Neuron (in vitro differentiated cells): ENCODE data around the gene ARFIP2.
"Not testable (repeated sequence)": the region's sequence is repeated elsewhere in the genome, so short reads cannot be mapped to it uniquely, and the experiment has no call there.

ENCODE experiments used
- H2AFZ ChIP-seq: one replicate; pipeline ENCODE4 v1.6.1; 2013; ENCODE audit warnings: low read depth, mild to moderate bottlenecking, inconsistent platforms, low read length, moderate library complexity
- H3K27me3 ChIP-seq: one replicate; pipeline ENCODE4 v1.6.1; 2013; ENCODE audit warnings: low read length; ENCODE audit not compliant: insufficient read depth
- H3K36me3 ChIP-seq: one replicate; pipeline ENCODE4 v1.6.1; 2013; ENCODE audit warnings: low read length; ENCODE audit not compliant: insufficient read depth
- H3K4me1 ChIP-seq: one replicate; pipeline ENCODE4 v1.6.1; 2013; ENCODE audit warnings: low read length; ENCODE audit not compliant: insufficient read depth
- H3K4me3 ChIP-seq: 2 replicates; pipeline ENCODE4 v1.5.1; 2013; ENCODE audit warnings: mild to moderate bottlenecking, low read length, moderate library complexity
- H3K9me3 ChIP-seq: one replicate; pipeline ENCODE4 v1.6.1; 2013; ENCODE audit warnings: low read length

Gene ARFIP2

DNA sequence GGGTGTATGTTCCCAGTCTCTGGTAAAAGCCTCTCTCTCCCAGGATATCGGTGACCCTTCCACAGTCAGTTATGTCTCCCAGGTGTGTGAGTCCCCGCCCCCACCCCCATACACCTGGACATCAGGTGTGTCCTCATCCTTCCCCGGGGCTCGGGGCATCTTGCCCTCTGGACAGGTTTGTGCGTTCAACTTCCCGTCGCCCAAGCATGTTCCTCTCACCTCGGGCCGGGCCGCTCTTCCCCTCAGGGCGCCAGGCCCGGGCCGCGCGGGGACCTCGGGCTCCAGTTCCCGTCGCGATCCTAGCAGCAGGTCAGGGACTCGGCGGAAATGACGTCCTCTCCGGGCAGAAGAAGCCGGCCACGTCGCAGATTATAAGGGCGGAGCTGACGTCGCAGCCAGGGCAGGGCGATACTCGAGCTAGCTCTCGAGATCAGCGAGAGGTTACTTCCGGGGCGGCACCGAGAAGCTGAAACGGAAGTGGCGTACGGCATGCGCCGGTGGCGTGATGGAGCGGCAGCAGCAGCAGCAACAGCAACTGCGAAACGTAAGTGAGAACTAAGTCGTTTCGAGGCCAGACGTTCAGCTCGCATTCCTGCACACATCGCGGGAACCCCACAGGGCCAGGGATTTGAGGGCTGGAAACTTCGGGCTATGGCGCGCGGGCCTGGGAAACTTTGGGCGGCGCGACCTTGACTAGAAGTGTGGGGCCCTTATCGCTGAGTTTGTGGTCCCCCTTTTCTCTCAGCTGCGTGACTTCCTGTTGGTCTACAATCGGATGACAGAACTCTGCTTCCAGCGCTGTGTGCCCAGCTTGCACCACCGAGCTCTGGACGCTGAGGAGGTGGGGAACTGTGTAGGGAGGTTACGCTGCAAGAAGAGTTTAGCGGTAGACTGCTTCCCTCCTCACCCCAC, at the start of gene ARFIP2, which contains the start of gene TIMM10B:
Gene ARFIP2 (minus strand): TSS at position 320 of the 912 bp plus-strand sequence. CDS start 910 bp downstream, outside the sequence.
Gene TIMM10B (plus strand): TSS at position 490 of the 912 bp plus-strand sequence. CDS start 16 bp downstream, at position 506.
- peaks cover 59% of the 10 kb centered on the region for H3K36me3 ChIP-seq
- no peaks in the 10 kb centered on the region for H3K27me3 ChIP-seq
- peak within 1 kb of the TSS; percentile 4 for H2AFZ ChIP-seq
- peak within 1 kb of the TSS; percentile 89 for H3K4me3 ChIP-seq
- peaks cover 15% of the 10 kb centered on the region for H3K4me1 ChIP-seq
- H3K9me3 ChIP-seq = no peaks in the 10 kb centered on the region

DNA sequence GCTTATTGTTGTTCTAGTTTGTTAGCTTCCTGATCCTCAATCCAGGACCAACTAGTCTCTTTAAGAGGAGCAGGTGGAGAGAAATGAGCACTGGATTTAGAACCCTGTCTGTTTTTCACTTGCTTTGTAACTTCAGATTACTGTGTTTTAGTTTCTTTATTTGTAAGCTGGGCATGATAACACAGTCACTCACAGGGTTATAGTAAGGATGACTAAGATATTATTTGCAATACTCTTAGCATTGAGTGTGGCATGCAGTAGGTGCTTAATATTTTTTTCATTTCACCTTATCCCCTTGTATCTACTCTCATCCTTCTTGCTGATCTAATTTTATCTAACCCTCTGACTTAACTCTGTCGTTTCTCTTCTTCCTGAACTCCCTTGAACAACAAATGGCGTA, 49.7 kb upstream of the ARFIP2 start:
- H2AFZ ChIP-seq = no peak overlapping the region
- H3K4me3 ChIP-seq = no peak overlapping the region
- H3K9me3 ChIP-seq = no peaks in the 10 kb centered on the region
- no peaks in the 10 kb centered on the region for H3K27me3 ChIP-seq
- H3K4me1 ChIP-seq = no peaks in the 10 kb centered on the region
- H3K36me3 ChIP-seq = peaks cover 11% of the 10 kb centered on the region

- no peaks in the 10 kb centered on the region for H3K4me1 ChIP-seq
- no peaks in the 10 kb centered on the region for H3K27me3 ChIP-seq
- peaks cover 11% of the 10 kb centered on the region for H3K36me3 ChIP-seq
- H3K9me3 ChIP-seq = no peaks in the 10 kb centered on the region
- H2AFZ ChIP-seq = no peak overlapping the region
- no peak overlapping the region for H3K4me3 ChIP-seq
Measured at GRCh38 chr11:6529266-6529665, 48.1 kb upstream of the ARFIP2 start.

DNA sequence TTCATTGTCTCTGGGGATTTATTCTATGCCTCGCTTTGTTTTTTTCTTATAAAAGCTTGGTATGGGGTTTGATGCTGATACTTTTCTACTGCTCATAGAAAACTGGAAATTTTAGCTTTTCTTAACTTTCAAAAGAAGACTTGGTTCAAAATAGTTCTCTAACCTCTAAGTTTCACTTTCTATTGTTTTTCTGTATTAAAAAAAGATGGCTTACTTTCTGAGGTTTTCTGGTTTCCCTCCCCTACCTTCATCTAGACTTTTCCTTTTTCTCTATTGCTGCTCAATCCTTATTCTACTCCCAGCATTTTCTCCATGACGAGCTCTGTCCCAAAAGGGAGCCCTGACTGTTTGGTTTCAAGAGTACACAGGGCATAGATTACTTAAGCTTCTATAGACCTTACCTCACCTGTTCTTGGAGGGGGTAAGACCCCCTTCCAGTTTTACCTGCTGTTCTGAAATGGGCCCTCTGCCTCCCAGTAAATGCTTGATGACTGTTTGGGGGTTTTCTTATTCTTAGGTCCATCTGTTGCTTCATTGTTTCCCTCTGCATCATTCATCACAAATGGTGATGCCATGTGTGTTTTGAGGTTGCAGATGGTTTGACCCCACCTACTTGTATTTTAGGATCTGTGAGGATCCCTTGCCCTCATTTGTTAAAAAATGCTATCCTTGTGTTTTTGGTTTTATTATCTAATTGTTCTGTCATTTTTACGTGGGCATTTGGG, 45.4 kb upstream of the ARFIP2 start:
- Histone ChIP-seq H2AFZ (no peak overlapping the region), H3K27me3 (no peaks in the 10 kb centered on the region), H3K36me3 (peaks cover 4% of the 10 kb centered on the region), H3K4me3 (no peak overlapping the region), H3K4me1 (no peaks in the 10 kb centered on the region), H3K9me3 (no peaks in the 10 kb centered on the region)

GRCh38 chr11:6523253-6523652, 42.1 kb upstream of the ARFIP2 start:
- H3K27me3 ChIP-seq = no peaks in the 10 kb centered on the region

GRCh38 chr11:6521946-6522345, 40.8 kb upstream of the ARFIP2 start:
- H3K27me3 ChIP-seq, H3K9me3 ChIP-seq, H2AFZ ChIP-seq, H3K4me1 ChIP-seq, H3K4me3 ChIP-seq: not testable (repeated sequence)
- H3K36me3 ChIP-seq = peaks cover 19% of the 10 kb centered on the region

More at GRCh38 chr11:6523253-6523652, 42.1 kb upstream of the ARFIP2 start:
- H3K36me3 ChIP-seq = peaks cover 18% of the 10 kb centered on the region
- H3K9me3 ChIP-seq = peaks cover 2% of the 10 kb centered on the region
- H3K4me1 ChIP-seq = no peaks in the 10 kb centered on the region
- no peak overlapping the region for H2AFZ ChIP-seq
- no peak overlapping the region for H3K4me3 ChIP-seq

- peaks cover 21% of the 10 kb centered on the region for H3K36me3 ChIP-seq
- H3K27me3 ChIP-seq = no peaks in the 10 kb centered on the region
- peaks cover 2% of the 10 kb centered on the region for H3K9me3 ChIP-seq
- H3K4me3 ChIP-seq = no peak overlapping the region
- H3K4me1 ChIP-seq = no peaks in the 10 kb centered on the region
- no peak overlapping the region for H2AFZ ChIP-seq
Measured at GRCh38 chr11:6520265-6520664, 39.1 kb upstream of the ARFIP2 start.

GRCh38 chr11:6516865-6517264, 35.7 kb upstream of the ARFIP2 start:
- peaks cover 6% of the 10 kb centered on the region for H3K9me3 ChIP-seq
- peaks cover 26% of the 10 kb centered on the region for H3K36me3 ChIP-seq

GRCh38 chr11:6505577-6506240, 24.6 kb upstream of the ARFIP2 start:
- Histone ChIP-seq H3K27me3 (no peaks in the 10 kb centered on the region), H3K9me3 (no peaks in the 10 kb centered on the region), H3K36me3 (peaks cover 19% of the 10 kb centered on the region), H2AFZ (no peak overlapping the region), H3K4me3 (no peak overlapping the region), H3K4me1 (no peaks in the 10 kb centered on the region)

More at GRCh38 chr11:6516865-6517264, 35.7 kb upstream of the ARFIP2 start:
- Histone ChIP-seq H3K27me3 (no peaks in the 10 kb centered on the region), H3K4me1 (no peaks in the 10 kb centered on the region), H3K4me3 (no peak overlapping the region), H2AFZ (no peak overlapping the region)

- Histone ChIP-seq H3K4me1 (no peaks in the 10 kb centered on the region), H3K27me3 (no peaks in the 10 kb centered on the region), H3K36me3 (peaks cover 14% of the 10 kb centered on the region), H3K4me3 (no peak overlapping the region), H3K9me3 (no peaks in the 10 kb centered on the region), H2AFZ (no peak overlapping the region)
Measured at GRCh38 chr11:6504166-6504565, 23.0 kb upstream of the ARFIP2 start.

DNA sequence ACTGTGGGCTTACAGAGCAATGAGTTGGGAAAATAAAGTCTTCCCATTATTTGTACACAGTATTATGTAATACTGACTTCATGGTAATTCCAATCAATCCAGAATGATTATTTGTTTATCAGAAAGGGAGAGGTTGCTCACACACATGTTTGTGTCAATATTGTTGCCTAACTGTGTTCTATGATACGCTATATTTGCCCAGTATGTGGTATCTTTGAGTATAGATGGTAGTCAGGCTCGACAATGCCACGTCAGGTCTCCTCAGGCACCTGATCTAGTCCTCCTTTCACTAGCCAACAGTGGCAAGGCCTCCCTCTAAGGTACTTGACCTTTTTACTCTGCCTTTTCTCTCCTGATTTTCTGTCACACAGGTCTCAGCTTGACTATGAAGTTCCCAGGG, 21.3 kb upstream of the ARFIP2 start:
- Histone ChIP-seq H3K9me3 (no peaks in the 10 kb centered on the region), H3K4me1 (no peaks in the 10 kb centered on the region), H3K4me3 (no peak overlapping the region), H3K27me3 (no peaks in the 10 kb centered on the region), H2AFZ (no peak overlapping the region), H3K36me3 (peaks cover 24% of the 10 kb centered on the region)

DNA sequence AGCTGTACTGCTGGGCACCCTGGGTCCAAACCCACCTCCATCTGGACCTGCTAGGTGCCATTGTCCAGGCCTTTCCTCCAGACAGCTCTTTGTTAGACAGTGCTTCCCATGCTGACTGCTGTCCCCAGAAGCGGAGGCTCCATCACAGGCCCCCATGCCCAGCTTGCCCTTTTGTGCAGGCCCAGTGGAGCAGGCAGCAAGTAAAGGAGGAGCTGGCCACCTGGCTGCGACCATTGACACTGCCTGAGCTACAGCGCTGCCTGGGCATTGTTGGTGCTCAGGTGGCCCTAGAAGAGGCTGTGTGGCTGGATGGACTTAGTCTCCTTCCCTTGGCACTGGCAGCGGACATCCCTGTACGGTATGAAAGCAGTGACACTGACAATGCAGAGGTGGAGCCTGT, 17.4 kb upstream of the ARFIP2 start:
- H3K4me1 ChIP-seq = no peaks in the 10 kb centered on the region
- H3K4me3 ChIP-seq = no peak overlapping the region
- no peaks in the 10 kb centered on the region for H3K27me3 ChIP-seq
- H3K9me3 ChIP-seq = no peaks in the 10 kb centered on the region
- no peak overlapping the region for H2AFZ ChIP-seq
- H3K36me3 ChIP-seq = peaks cover 30% of the 10 kb centered on the region

- no peak overlapping the region for H2AFZ ChIP-seq
- no peaks in the 10 kb centered on the region for H3K9me3 ChIP-seq
- H3K4me1 ChIP-seq = no peaks in the 10 kb centered on the region
- H3K36me3 ChIP-seq = peaks cover 30% of the 10 kb centered on the region
- no peaks in the 10 kb centered on the region for H3K27me3 ChIP-seq
- no peak overlapping the region for H3K4me3 ChIP-seq
Measured at GRCh38 chr11:6498121-6498520, 17.0 kb upstream of the ARFIP2 start.
